GM21381 (cell line): ENCODE measurements around the gene KLHL8.

Source experiments
- ATAC-seq: cut with Tn5 transposase; IDR thresholded peaks from one replicate; pipeline ENCODE4 v1.9.1; 2021; ENCODE audit warnings: mild to moderate bottlenecking, moderate library complexity; ENCODE audit not compliant: unreplicated experiment

Gene KLHL8

GRCh38 chr4:87126056-87126455, 94.4 kb downstream of the KLHL8 start:
- no peak for ATAC-seq

- ATAC-seq, result no peak
These were observed 98.2 kb downstream of the KLHL8 start for GRCh38 chr4:87122252-87122651.

DNA sequence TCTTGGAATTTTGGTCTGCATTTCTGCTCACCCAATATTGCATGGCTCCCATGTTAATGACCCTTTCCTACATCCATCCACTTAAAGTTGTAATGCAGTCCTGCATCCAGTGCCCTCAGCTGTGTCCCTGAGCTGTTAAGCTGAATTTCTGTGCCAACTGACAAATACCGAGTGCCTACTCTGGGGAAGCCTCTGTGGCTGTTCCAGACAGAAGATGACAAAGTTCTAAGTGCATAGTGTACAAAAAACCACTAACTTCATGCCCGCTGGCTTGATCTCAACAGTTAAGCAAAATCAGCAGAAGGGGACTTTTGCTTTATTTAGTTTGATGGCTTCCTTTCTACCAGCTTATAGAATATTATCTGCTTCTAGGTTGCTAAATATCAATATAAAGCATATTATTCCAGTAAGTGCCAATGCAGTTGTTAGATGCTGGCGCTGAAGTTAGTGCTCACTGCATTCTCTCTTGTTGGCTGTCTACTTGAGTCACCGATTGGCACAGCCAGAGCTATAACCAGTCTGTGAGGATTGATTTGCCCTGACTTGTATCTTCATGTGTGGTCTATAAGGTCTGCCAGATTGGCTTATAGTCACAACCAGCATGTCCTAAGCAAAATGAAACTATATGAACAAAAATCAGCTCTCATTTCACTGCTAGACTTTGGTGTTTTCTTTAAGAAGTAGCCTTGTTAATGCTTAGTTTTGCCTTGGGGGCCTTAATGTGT, 98.9 kb downstream of the KLHL8 start:
- no peak for ATAC-seq

DNA sequence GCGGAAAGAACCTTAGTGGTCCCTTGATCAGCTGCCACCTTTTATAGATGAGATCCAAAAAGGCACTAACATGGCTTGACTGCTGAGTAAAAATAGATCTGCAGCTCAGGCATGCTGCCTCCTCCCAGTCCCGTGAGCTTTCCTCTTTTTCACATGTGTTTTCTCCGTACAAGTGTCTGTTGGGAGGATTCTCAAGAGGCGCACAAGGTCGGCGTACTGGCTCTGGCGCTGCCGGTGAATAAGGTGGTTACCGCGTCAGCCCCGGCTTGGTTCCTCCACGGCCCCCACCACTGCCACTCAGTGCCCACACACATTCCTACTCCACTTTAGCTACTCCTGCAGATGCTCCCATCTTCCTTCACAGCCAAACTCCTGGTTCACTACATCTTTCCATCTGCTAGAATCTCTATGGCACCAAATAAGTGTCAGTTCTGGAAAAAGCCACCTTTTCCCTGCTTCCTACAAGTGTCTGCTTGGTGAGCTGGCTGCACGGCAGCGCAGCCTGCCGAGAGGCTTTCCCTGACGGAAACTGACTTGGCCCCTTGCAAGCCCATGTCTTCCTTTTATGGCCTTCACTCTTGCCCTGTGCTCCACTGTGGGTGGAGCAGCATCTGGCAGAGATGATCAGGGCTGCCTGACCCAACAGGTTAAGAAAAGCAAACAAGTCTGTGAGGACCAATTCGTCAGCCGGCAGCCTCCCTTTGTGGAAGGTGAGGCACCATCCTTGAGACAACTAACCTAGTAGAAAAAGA, 99.8 kb downstream of the KLHL8 start:
- ATAC-seq, result no peak

- ATAC-seq, result no peak
These were observed 100.4 kb downstream of the KLHL8 start for GRCh38 chr4:87120010-87120409.

GRCh38 chr4:87118826-87119225, 101.6 kb downstream of the KLHL8 start:
- ATAC-seq, result no peak

GRCh38 chr4:87118421-87118820, 102.0 kb downstream of the KLHL8 start:
- ATAC-seq, result no peak

- no peak for ATAC-seq
These were observed 102.7 kb downstream of the KLHL8 start for GRCh38 chr4:87117732-87118075.

DNA sequence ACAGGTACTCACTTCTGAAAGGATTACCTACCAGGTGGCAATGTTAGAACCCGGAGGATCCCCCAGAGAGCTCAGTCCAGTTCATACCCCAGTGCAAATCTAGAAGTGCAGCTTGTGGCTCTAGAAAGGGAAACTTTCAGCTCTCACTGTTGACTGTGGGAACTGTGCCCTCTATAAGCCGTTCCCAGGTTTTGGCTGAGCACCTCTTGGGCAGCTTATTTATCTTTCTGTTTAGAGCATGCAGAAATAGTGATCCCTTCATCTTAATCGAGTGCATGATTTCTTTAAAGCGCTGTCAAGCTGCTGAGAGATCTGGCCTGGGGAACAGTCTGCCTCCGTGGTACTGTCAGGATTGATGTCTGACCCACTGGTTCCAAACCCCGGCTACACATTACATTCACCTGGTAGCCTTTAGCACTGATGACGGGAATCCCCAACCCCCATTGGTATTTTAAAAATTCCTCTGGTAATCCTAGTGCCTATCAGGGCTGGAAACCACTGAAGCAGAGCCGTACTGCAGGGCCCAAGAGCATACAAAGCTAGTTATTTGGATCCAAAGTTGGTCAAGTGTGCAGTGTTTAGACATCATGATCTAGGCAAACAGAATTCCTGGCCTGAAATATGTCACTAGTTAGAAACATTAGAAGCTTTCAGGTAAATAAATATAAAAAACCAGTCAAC, 103.2 kb downstream of the KLHL8 start:
- no peak for ATAC-seq

GRCh38 chr4:87116231-87116630, 104.2 kb downstream of the KLHL8 start:
- no peak for ATAC-seq

- no peak for ATAC-seq
These were observed 106.0 kb downstream of the KLHL8 start for GRCh38 chr4:87114245-87115062.

- no peak for ATAC-seq
These were observed 108.4 kb downstream of the KLHL8 start for GRCh38 chr4:87112063-87112462.
